HepG2 (cell line): ENCODE measurements around the gene APOC3. TPM values are rescaled to one million over a fixed set of nuclear protein-coding genes. Genes with fewer than 3 reads are reported as not detected.

ENCODE experiments used
- AKAP8 ChIP-seq: sonication (generic); formaldehyde crosslinking; IDR thresholded peaks from 2 replicates; pipeline ENCODE4 v1.5.1; 2020; ENCODE audit warnings: mild to moderate bottlenecking, missing genetic modification reagents
- ASH2L ChIP-seq: fragments of 300-600, 200-600 bp; sonication (generic); IDR thresholded peaks from 2 replicates; pipeline ENCODE4 v1.7.0; 2017; ENCODE audit warnings: low read depth, mild to moderate bottlenecking, moderate library complexity, mixed read lengths, low read length; ENCODE audit not compliant: insufficient read length
- BRF2 ChIP-seq: sonication (generic); formaldehyde crosslinking; IDR thresholded peaks from 2 replicates; pipeline ENCODE4 v1.8.1; 2022; ENCODE audit warnings: mild to moderate bottlenecking, missing genetic modification reagents
- ELF4 ChIP-seq: sonication (generic); formaldehyde crosslinking; IDR thresholded peaks from 2 replicates; pipeline ENCODE4 v1.5.0; 2020; ENCODE audit warnings: missing genetic modification reagents, mild to moderate bottlenecking, moderate library complexity, borderline replicate concordance
- IRX3 ChIP-seq: sonication (generic); formaldehyde crosslinking; IDR thresholded peaks from 2 replicates; pipeline ENCODE4 v1.8.1; 2023; ENCODE audit warnings: mild to moderate bottlenecking, low read depth, missing genetic modification reagents, borderline replicate concordance
- MAF1 ChIP-seq: sonication (generic); formaldehyde crosslinking; IDR thresholded peaks from 2 replicates; pipeline ENCODE4 v1.5.0; 2020; ENCODE audit warnings: missing genetic modification reagents, borderline replicate concordance
- RARG ChIP-seq: sonication (generic); formaldehyde crosslinking; IDR thresholded peaks from 2 replicates; pipeline ENCODE4 v1.4.0; 2020; ENCODE audit warnings: low read depth, mild to moderate bottlenecking, missing genetic modification reagents
- SRSF1 ChIP-seq: fragments of 200-400 bp; formaldehyde crosslinking; optimal IDR thresholded peaks from 2 replicates; pipeline ENCODE3; 2017; ENCODE audit warnings: mild to moderate bottlenecking, low read depth, low read length, moderate library complexity
- TRIM24 ChIP-seq: sonication (generic); formaldehyde crosslinking; IDR thresholded peaks from 2 replicates; pipeline ENCODE4 v1.8.0; 2022; ENCODE audit warnings: mild to moderate bottlenecking, missing genetic modification reagents
- TSC22D2 ChIP-seq: sonication (generic); formaldehyde crosslinking; IDR thresholded peaks from 2 replicates; pipeline ENCODE4 v1.5.1; 2020; ENCODE audit warnings: missing genetic modification reagents, mild to moderate bottlenecking, borderline replicate concordance
- ZFP37 ChIP-seq: sonication (generic); formaldehyde crosslinking; IDR thresholded peaks from 2 replicates; pipeline ENCODE4 v1.4.0; 2020; ENCODE audit warnings: missing genetic modification reagents, borderline replicate concordance
- ZFP91 ChIP-seq: sonication (generic); formaldehyde crosslinking; IDR thresholded peaks from 2 replicates; pipeline ENCODE4 v1.9.0; 2022; ENCODE audit warnings: missing genetic modification reagents, mild to moderate bottlenecking, borderline replicate concordance
- ZMAT3 ChIP-seq: sonication (generic); formaldehyde crosslinking; conservative IDR thresholded peaks from 2 replicates; pipeline ENCODE4 v1.7.0; 2021; ENCODE audit warnings: missing genetic modification reagents
- ZMYM2 ChIP-seq: sonication (generic); formaldehyde crosslinking; IDR thresholded peaks from 2 replicates; pipeline ENCODE4 v1.8.0; 2022; ENCODE audit warnings: mild to moderate bottlenecking, missing genetic modification reagents
- ZNF275 ChIP-seq: sonication (generic); formaldehyde crosslinking; IDR thresholded peaks from 2 replicates; pipeline ENCODE4 v1.8.0; 2022; ENCODE audit warnings: missing genetic modification reagents, mild to moderate bottlenecking, inconsistent platforms, borderline replicate concordance
- ZNF33B ChIP-seq: sonication (generic); formaldehyde crosslinking; IDR thresholded peaks from 2 replicates; pipeline ENCODE4 v1.5.1; 2020; ENCODE audit warnings: mild to moderate bottlenecking, missing genetic modification reagents
- ZNF432 ChIP-seq: sonication (generic); formaldehyde crosslinking; IDR thresholded peaks from 2 replicates; pipeline ENCODE4 v1.5.0; 2020; ENCODE audit warnings: missing genetic modification reagents, mild to moderate bottlenecking, borderline replicate concordance
- ZNF598 ChIP-seq: sonication (generic); formaldehyde crosslinking; IDR thresholded peaks from 2 replicates; pipeline ENCODE4 v1.5.1; 2020; ENCODE audit warnings: mild to moderate bottlenecking, missing genetic modification reagents, borderline replicate concordance
- ZNF776 ChIP-seq: sonication (generic); formaldehyde crosslinking; IDR thresholded peaks from 2 replicates; pipeline ENCODE4 v1.4.0; 2020; ENCODE audit warnings: mild to moderate bottlenecking, missing genetic modification reagents
- polyA plus RNA-seq, 8 experiments: library from polyadenylated mRNA; depleted of rRNA in 3 of 8; stranded (reverse) in 7 of 8; unstranded in 1 of 8; fragments of >200 nt; fragmentation: Illumina TruSeq in 4 of 8; extraction: Trizol in 4 of 8; gene quantifications; 2 replicates each; pipeline versions ENCODE4 v1.2.1 to v1.2.3, GENCODE V29; 2011 to 2016; ENCODE audit warnings: low read depth in 4 of 8, missing spikeins in 1 of 8, mixed read lengths in 1 of 8; ENCODE audit not compliant: insufficient read depth in 1 of 8
- total RNA-seq, 5 experiments: library from RNA; depleted of rRNA; stranded (reverse); fragments of >200 nt; fragmentation: Illumina TruSeq; extraction: Trizol; gene quantifications; 2 replicates each; pipeline ENCODE4 v1.2.3, GENCODE V29; 2016; ENCODE audit warnings: low read depth in 1 of 5
- TF ChIP-seq, protein P1 (sequence below): IDR thresholded peaks from 2 replicates; pipeline ENCODE4 v1.6.1; 2016; ENCODE audit warnings: missing compliant biosample characterization, missing genetic modification reagents, borderline replicate concordance
- TF ChIP-seq, protein P2 (sequence below): sonication (generic); formaldehyde crosslinking; IDR thresholded peaks from 2 replicates; pipeline ENCODE4 v1.5.0; 2020; ENCODE audit warnings: mild to moderate bottlenecking, missing genetic modification reagents

The APOC3 gene
- total and polyA plus RNA-seq, 2 of the 13 experiments (the other 11 are each of a cell fraction or from before 2014, with no cell fraction given) = 314 to 687 TPM

DNA sequence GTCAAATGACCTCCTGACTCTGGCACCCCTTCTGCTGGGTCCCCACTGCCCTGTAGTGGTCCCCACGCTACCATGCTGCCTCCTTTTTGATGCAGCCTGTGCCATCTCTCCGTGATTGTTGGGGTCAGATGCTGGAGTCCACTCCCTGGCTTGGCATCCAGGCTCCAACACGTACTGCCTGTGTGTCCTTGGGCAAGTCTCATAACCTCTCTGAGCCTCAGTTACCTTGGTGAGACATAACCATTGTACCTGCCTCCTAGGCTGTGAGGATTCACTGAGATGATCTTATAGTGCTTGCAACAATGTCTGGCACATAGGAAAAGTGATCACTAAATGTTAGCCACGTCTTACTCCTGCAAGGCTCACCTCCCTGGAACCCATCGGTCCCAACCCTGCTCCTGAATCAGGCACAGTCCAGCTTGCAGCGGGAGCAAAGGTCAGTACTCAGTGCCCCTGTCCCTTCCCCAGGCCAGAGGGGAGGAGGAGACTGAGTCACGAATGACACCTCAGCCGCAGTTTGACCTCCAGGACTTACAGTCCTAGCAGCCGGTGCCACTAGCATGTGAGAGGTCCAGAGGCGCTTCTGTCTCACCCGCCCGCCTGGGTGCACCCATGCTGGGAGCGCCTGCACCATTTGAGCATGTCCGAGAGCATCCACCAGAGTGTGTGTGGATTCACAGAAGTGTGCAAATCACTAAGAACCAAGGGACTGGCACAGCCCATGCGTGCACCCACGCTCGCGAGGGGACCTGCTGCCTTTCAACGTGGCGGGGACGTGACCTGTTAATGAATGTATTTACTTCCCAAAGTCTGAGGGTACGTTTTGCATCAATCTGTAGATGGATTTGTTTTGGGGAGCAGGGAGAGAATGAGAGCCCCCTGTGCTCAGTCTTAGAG, 3.6 kb upstream of the APOC3 start (continued):
- TF ChIP-seq BRF2 (CRISPR knock-in tag) = no peak
- TF ChIP-seq ZNF776 (CRISPR knock-in tag) = no peak
- TF ChIP-seq, protein P1, sequence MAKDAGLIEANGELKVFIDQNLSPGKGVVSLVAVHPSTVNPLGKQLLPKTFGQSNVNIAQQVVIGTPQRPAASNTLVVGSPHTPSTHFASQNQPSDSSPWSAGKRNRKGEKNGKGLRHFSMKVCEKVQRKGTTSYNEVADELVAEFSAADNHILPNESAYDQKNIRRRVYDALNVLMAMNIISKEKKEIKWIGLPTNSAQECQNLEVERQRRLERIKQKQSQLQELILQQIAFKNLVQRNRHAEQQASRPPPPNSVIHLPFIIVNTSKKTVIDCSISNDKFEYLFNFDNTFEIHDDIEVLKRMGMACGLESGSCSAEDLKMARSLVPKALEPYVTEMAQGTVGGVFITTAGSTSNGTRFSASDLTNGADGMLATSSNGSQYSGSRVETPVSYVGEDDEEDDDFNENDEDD (CRISPR knock-in tag) = no peak
- no peak for TF ChIP-seq ZMAT3 (CRISPR knock-in tag)
- no peak for TF ChIP-seq ZNF33B
- TF ChIP-seq ZNF598 (CRISPR knock-in tag) = peak; percentile 32
- 0 out of 2 replicates have a peak, but pooled peaks have one; percentile 4 for TF ChIP-seq TSC22D2 (CRISPR knock-in tag)
- no peak for TF ChIP-seq ELF4 (CRISPR knock-in tag)
- no peak for TF ChIP-seq ZNF432 (CRISPR knock-in tag)
- no peak for TF ChIP-seq MAF1 (CRISPR knock-in tag)
- TF ChIP-seq ZNF275 (CRISPR knock-in tag) = no peak
- no peak for TF ChIP-seq ZMYM2 (CRISPR knock-in tag)
- TF ChIP-seq AKAP8 = 0 out of 2 replicates have a peak, but pooled peaks have one; percentile 10
- peak; percentile 52 for TF ChIP-seq ASH2L
- TF ChIP-seq TRIM24 (CRISPR knock-in tag) = no peak
- no peak for TF ChIP-seq IRX3
- TF ChIP-seq SRSF1 = no peak
- no peak for TF ChIP-seq ZFP37 (CRISPR knock-in tag)
- no peak for TF ChIP-seq RARG (CRISPR knock-in tag)
- peak; percentile 24; the same call in 1 of the 2 replicates for TF ChIP-seq ZFP91 (CRISPR knock-in tag)
- TF ChIP-seq, protein P2, sequence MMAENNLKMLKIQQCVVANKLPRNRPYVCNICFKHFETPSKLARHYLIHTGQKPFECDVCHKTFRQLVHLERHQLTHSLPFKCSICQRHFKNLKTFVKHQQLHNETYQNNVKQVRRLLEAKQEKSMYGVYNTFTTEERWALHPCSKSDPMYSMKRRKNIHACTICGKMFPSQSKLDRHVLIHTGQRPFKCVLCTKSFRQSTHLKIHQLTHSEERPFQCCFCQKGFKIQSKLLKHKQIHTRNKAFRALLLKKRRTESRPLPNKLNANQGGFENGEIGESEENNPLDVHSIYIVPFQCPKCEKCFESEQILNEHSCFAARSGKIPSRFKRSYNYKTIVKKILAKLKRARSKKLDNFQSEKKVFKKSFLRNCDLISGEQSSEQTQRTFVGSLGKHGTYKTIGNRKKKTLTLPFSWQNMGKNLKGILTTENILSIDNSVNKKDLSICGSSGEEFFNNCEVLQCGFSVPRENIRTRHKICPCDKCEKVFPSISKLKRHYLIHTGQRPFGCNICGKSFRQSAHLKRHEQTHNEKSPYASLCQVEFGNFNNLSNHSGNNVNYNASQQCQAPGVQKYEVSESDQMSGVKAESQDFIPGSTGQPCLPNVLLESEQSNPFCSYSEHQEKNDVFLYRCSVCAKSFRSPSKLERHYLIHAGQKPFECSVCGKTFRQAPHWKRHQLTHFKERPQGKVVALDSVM (CRISPR knock-in tag) = no peak
